GM19025 (cell line): ENCODE results near the gene BAHCC1.
"Not testable (repeated sequence)": the region's sequence is repeated elsewhere in the genome, so short reads cannot be mapped to it uniquely, and the experiment has no call there.

Experiments
- ATAC-seq: cut with Tn5 transposase; IDR thresholded peaks from one replicate; pipeline ENCODE4 v1.9.1; 2021; ENCODE audit warnings: mild to moderate bottlenecking, low read depth, moderate library complexity; ENCODE audit not compliant: unreplicated experiment

Gene BAHCC1

GRCh38 chr17:81424151-81425017 lies 29.1 kb downstream of the BAHCC1 start:
- no peak for ATAC-seq

GRCh38 chr17:81425041-81425440 lies 29.8 kb downstream of the BAHCC1 start:
- ATAC-seq: not testable (repeated sequence)

GRCh38 chr17:81425716-81426392 lies 30.6 kb downstream of the BAHCC1 start:
- not testable (repeated sequence) for ATAC-seq

DNA sequence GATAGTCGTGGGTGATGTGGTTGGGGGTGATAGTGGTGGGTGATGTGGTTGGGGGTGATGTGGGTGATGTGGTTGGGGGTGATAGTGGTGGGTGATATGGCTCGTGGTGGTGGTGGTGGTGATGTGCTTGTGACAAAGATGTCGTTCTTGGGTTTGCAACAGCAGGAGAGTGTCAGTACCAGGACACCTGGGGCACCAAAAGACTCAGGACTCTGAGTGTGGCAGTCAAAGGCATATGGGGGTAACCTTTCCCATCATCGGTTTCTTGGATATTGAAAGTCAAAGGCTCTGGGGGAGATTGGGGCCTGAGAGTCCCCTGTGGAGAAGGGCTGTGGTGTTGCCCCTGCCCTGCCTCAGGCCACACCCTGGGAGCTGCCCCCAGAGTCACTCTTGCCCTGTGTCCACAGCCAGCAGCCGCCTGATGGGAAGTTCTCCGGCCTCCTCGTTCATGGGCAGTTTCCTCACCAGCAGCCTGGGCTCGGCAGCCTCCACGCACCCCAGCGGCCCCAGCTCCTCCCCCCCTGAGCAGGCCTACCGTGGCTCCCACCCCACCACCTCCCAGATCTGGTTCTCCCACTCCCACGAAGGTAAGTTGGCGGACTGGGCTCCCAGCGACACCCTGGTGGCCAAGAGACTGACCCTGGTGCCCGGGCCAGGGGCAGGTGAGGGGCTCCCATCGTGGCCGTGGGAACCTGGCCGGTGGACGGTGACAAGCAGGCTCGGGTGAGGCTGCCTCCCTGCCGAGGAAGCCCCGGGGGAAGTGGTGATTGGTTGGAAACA lies 31.3 kb downstream of the BAHCC1 start:
- no peak for ATAC-seq

DNA sequence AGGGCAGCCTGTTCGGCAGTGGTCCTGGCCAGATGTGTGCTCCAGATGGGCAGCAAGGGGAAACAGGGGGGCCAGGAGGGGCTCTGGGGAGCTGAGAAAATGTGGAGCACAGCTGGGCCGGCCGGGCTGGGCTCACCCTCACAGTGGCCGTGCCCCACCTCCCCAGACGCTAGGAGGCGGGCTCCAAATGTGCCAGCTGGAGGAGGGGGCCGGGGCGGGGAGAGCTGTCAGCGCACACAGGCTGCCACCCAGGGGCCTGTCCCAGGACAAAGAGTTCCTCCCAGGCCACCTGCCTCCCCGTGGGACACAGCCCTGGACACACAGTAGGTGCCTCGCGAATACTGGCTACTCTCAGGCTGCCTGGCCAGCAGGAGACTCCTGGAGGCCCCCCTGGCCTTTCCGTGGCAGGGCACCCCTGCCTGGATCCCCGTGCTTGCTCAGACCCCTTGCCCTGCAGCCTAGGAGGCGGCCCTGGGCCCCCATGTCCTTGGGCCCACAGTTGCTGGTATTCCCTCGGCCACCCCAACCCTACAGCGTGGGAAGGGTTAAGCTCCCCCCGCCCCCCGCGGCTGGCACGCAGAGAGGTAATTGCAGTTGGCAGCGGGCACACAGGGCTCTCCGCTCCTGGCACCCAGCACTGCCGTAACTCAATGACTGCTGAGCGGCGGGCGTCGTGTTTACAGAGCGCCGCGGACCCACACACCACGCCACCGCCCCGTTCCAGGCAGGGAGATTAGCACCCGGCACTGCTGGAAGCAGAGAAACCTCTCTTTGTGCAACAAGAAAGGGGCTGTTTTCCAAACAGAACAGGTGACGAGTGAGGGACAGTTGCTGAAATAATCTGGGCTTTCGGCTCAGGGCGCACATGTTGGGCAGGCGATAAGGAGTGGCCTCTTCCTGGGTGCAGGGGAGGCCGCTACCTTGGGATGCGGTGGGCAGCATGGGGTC lies 32.2 kb downstream of the BAHCC1 start:
- no peak for ATAC-seq

DNA sequence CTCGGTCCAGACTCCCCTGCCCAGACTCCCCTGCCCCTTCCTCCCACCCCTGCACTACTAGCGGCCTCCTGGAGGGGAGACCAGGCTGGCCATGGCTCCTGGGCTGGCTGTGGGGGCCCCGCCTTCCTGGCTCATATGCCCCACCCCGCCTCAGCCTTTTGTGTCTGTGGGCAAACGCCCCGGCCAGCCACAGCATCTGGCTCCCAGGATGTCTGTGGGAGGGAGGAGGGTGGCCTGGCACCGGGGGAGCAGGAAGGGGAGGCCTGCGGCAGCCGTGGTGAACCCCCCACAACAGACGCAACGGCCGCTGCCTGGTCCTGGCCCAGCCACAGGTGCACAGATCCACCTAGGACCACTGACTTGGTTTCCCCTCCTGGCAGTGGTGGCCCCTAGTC lies 32.9 kb downstream of the BAHCC1 start:
- ATAC-seq: no peak

- ATAC-seq: no peak
Measured at GRCh38 chr17:81428516-81428915, 33.3 kb downstream of the BAHCC1 start.

DNA sequence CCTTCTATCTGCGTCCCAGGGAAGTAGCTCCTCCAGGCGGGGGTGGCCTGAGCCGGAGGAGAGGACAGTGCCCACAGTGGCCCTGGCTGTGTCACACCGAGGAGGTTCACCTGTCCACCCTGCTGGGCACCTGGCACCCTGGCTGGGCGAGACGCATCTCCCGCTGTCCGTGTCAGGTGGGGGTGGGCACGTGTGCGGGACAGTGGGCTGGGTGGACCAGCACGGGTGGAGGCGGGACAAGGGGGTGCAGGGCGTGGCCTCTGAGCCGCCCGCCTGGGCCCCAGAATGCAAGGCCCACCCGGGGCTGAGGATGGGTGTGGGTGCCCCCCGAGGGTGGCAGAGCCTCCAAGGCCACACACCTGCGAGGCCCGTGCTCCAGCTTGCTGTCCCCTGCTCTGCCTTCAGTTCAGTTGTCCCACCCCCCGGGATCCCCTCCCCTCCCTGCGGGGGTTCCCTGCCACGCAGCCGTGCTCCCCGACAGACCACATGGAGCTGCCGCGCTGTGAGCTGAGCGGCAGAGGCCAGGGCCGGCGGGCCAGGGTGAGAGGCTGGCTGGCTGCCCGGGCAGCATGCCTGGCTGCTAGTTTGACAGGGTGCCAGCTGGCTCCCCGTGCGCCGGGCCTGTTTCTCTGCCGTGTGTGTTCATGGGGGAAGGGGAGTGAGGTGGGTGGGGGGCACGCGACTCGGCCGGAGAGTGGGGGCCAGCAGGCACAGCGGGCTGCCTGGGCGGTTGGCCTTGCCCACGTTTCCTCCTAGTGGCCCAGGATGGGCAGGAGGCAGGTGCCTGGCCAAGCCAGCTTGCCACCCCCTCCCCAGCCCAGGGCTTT lies 33.9 kb downstream of the BAHCC1 start:
- no peak for ATAC-seq

DNA sequence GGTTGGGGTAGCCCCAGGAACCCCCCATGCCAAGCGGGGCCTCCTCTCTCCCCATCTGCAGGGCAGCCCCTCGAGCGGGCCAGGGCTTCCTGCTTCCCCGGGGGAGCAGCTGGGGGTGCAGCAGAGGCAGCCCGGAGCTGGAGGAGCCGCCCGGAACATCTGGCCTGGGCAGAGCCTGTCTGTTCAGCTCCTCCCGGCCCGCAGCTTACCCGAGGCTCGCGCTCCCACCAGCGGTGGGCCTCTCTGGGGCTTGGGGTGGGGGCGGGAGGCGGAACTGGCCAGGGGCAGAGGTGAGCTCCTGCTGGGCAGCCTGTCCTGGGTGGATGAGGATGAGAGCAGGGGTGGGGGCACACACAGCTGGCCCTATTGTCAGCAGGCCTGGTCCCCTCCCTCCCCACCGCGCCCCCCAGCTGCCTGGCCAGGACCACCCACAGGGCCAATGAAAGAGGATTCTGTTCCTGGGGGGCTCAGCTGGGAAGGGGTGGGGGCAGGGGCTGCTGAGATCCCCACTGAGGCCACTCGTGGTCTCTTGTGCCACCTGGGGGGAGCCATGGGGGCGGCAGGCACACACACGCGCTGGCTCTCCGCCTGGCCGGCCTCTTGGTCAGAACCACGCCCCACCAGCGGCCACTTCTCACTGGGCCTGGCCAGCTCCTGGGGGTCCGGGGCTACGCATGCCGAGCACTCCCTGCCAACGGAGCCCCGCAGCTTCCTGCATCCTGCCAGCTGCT lies 34.7 kb downstream of the BAHCC1 start:
- ATAC-seq: no peak

DNA sequence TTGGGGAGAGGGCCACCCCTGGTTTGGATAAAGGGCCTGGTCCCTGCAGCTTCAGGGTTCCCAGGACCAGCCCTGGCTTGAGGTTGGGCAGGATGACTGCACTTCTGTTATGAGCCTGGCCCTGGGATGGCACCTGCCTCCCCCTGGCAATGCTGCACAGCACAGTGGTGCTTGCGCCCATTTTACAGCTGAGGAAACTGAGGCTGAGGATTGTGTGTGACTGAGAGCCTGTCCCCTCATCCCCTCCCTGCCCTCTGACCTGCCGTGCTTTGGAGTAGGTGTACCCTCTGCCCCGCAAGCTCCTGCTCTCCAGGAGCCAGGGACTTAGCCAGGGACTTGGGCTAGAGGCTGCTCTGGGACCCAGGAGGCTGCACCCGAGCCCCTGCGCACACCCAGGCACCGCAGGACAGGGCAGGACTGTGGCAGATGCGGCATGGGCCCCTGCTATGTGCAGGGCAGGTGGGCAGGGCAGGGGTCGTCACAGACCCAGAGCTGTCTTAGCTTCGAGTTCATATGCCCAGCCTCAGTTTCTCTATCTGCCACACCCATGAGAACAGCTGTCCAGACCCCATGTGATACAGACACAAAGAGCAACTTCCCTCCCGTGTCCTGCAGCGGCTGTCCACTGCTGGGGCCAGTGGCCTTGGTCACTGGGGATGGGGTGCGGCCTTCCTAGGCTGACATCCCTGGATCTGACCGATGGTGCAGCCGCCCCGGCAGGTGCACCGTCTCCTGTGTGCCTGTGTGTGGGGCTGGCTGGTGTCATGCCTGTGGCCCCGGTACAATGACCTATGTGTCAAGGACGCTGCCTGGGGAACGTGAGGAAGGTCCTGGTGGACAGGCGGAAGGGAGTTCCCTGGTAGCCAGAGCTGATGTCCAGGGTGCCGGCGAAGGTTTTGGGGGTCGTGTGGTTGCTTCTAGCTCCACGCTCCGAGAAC lies 36.6 kb downstream of the BAHCC1 start:
- ATAC-seq: no peak

DNA sequence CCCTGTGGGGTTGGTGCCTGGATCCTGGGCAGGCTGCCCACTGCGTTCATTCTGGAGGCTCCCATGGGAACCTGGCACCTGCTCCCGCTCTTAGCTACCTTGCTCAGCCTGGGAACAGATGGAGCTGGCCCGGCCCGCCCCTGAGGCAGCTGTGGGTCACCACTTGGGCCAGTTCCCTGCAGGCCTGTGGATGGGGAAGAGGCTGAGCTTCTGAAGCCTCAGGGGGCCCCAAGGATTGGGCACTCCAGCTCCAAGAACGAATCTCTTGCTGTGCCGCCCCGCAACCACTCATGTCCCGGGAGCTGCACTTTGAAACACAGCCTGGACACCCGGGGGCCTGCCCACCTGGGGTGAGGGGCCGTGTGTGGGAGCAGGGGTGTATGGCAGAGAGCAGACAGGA lies 37.7 kb downstream of the BAHCC1 start:
- ATAC-seq: no peak

DNA sequence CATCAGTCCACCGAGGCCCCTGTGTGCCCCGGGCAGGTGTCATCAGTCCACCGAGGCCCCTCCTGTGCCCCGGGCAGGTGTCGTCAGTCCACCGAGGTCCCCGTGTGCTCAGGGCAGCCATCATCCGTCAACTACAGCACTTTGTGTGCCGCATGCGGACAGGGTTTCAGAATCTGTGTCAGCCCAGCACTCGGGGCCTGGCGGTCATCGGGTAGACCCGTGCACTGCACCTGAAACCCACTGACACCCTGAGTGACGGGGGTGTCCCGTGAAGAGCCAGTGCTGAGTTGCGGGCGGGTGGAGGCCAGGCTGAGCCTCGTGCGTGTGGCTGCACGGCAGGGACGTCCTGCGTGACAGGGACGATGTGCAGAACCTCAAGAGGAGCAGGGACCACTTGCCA lies 38.4 kb downstream of the BAHCC1 start:
- ATAC-seq: no peak

GRCh38 chr17:81434072-81434471 lies 38.8 kb downstream of the BAHCC1 start:
- no peak for ATAC-seq

- no peak for ATAC-seq
Measured at GRCh38 chr17:81434681-81435417, 39.6 kb downstream of the BAHCC1 start.

GRCh38 chr17:81435652-81436293 lies 40.5 kb downstream of the BAHCC1 start:
- ATAC-seq: no peak

GRCh38 chr17:81436294-81436849 lies 41.1 kb downstream of the BAHCC1 start:
- no peak for ATAC-seq
